Neuronal stem cell (in vitro differentiated cells): Measurements from ENCODE around the gene C6orf132.

Experiments used
- DNase-seq: peaks from one replicate; pipeline ENCODE4 v3.0.0-alpha.2; 2013; ENCODE audit warnings: low spot score
- H2AFZ ChIP-seq: one replicate; pipeline ENCODE4 v1.6.1; 2013; ENCODE audit warnings: mild to moderate bottlenecking, low read length, inconsistent platforms
- H2AK5ac ChIP-seq: 2 replicates; pipeline ENCODE4 v1.6.1; 2013; ENCODE audit warnings: low read depth, mild to moderate bottlenecking, inconsistent platforms, low read length, moderate library complexity, mixed read lengths
- H2BK120ac ChIP-seq: 2 replicates; pipeline ENCODE4 v1.6.1; 2013; ENCODE audit warnings: low read depth, mild to moderate bottlenecking, inconsistent platforms, low read length, moderate library complexity, mixed read lengths
- H2BK12ac ChIP-seq: one replicate; pipeline ENCODE4 v1.6.1; 2013; ENCODE audit warnings: low read length, inconsistent platforms
- H2BK15ac ChIP-seq: 2 replicates; pipeline ENCODE4 v1.6.1; 2013; ENCODE audit warnings: mild to moderate bottlenecking, low read length, inconsistent platforms, mixed read lengths
- H2BK5ac ChIP-seq: one replicate; pipeline ENCODE4 v1.6.1; 2013; ENCODE audit warnings: inconsistent platforms, mild to moderate bottlenecking, low read length, moderate library complexity
- H3K14ac ChIP-seq: one replicate; pipeline ENCODE4 v1.6.1; 2013; ENCODE audit warnings: low read length, inconsistent platforms
- H3K18ac ChIP-seq: 2 replicates; pipeline ENCODE4 v1.6.1; 2013; ENCODE audit warnings: low read length, inconsistent platforms
- H3K23ac ChIP-seq: 2 replicates; pipeline ENCODE4 v1.6.1; 2013; ENCODE audit warnings: low read depth, mild to moderate bottlenecking, mixed read lengths, low read length, inconsistent platforms; ENCODE audit not compliant: poor library complexity
- H3K27ac ChIP-seq: replicated peaks from 3 replicates; pipeline ENCODE4 v1.5.1; 2013; ENCODE audit warnings: low read length, inconsistent platforms
- H3K27me3 ChIP-seq, 3 experiments: 2 replicates each; pipeline ENCODE4 v1.6.1; 2013; ENCODE audit warnings: low read length in 3 of 3, mild to moderate bottlenecking in 2 of 3, inconsistent platforms in 1 of 3, low read depth in 1 of 3, mixed read lengths in 1 of 3, moderate library complexity in 1 of 3; ENCODE audit not compliant: control insufficient read depth in 3 of 3, insufficient read depth in 3 of 3
- H3K36me3 ChIP-seq, 2 donors: replicated peaks in 1 of 2; 2 replicates each; pipeline ENCODE4 v1.6.1; 2013; ENCODE audit warnings: low read length in 2 of 2; ENCODE audit not compliant: control insufficient read depth in 2 of 2, insufficient read depth in 2 of 2
- H3K4ac ChIP-seq: 2 replicates; pipeline ENCODE4 v1.6.1; 2013; ENCODE audit warnings: inconsistent platforms, mild to moderate bottlenecking, low read length, moderate library complexity
- H3K4me1 ChIP-seq, 2 donors: 1 replicate in 1 of 2; 2 replicates in 1 of 2; pipeline ENCODE4 v1.6.1; 2013; ENCODE audit warnings: low read length in 2 of 2, low read depth in 1 of 2; ENCODE audit not compliant: control insufficient read depth in 2 of 2, insufficient read depth in 1 of 2
- H3K4me2 ChIP-seq: one replicate; pipeline ENCODE4 v1.6.1; 2013; ENCODE audit warnings: mild to moderate bottlenecking, low read length, inconsistent platforms; ENCODE audit not compliant: insufficient read depth, poor library complexity, severe bottlenecking
- H3K4me3 ChIP-seq, 2 donors: 2 replicates each; pipeline ENCODE4 v1.5.1; 2013; ENCODE audit warnings: low read length in 2 of 2, mild to moderate bottlenecking in 2 of 2, inconsistent platforms in 1 of 2, moderate library complexity in 1 of 2
- H3K79me1 ChIP-seq: one replicate; pipeline ENCODE4 v1.6.1; 2013; ENCODE audit warnings: low read depth, mild to moderate bottlenecking, inconsistent platforms, low read length, moderate library complexity
- H3K9ac ChIP-seq: one replicate; pipeline ENCODE4 v1.6.1; 2013; ENCODE audit warnings: mild to moderate bottlenecking, low read depth, low read length, inconsistent platforms; ENCODE audit not compliant: poor library complexity
- H3K9me3 ChIP-seq, 2 donors: replicated peaks in 1 of 2; 2 replicates each; pipeline versions ENCODE3 to v1.6.1; 2013; ENCODE audit warnings: low read length in 2 of 2, mild to moderate bottlenecking in 2 of 2, inconsistent platforms in 1 of 2, low read depth in 1 of 2, mixed read lengths in 1 of 2, moderate library complexity in 1 of 2; ENCODE audit not compliant: control insufficient read depth in 2 of 2, insufficient read depth in 1 of 2
- H4K8ac ChIP-seq: one replicate; pipeline ENCODE4 v1.6.1; 2013; ENCODE audit warnings: low read depth, mild to moderate bottlenecking, inconsistent platforms, low read length, moderate library complexity
- H4K91ac ChIP-seq: one replicate; pipeline ENCODE4 v1.6.1; 2013; ENCODE audit warnings: low read length, low read depth, mild to moderate bottlenecking, inconsistent platforms; ENCODE audit not compliant: poor library complexity
- WGBS, 2 donors: extraction: QIAGEN DNeasy Blood & Tissue Kit; methylation state at CpG; one replicate each; pipeline ENCODE4 v1.1.7; 2013; ENCODE audit warnings: missing lambda C conversion rate in 2 of 2, mixed read lengths in 1 of 2; ENCODE audit not compliant: insufficient read length in 2 of 2, insufficient replicate concordance in 1 of 2; ENCODE audit errors: extremely low coverage in 2 of 2; 5-methylcytosine and 5-hydroxymethylcytosine counted together

Gene C6orf132

GRCh38 chr6:42071881-42072583 is 70.4 kb downstream of the C6orf132 start:
- Histone ChIP-seq H2BK120ac (no peak overlapping the region), H3K18ac (no peak overlapping the region), H2AFZ (no peak overlapping the region), H3K23ac (no peak overlapping the region), H3K9me3 (no peaks in the 10 kb centered on the region), H4K8ac (no peak overlapping the region), H2BK15ac (no peak overlapping the region), H3K36me3 (peaks cover 57 to 85% of the 10 kb centered on the region in 2 donors), H3K27me3 (no peaks in the 10 kb centered on the region), H2BK12ac (no peak overlapping the region), H3K4ac (no peak overlapping the region), H3K79me1 (no peaks in the 10 kb centered on the region), H3K14ac (no peak overlapping the region), H2BK5ac (no peak overlapping the region), H4K91ac (no peak overlapping the region), H3K4me3 (no peak overlapping the region), H2AK5ac (no peak overlapping the region), H3K27ac (no peak overlapping the region), H3K4me2 (no peak overlapping the region), H3K4me1 (no peaks in the 10 kb centered on the region), H3K9ac (no peak overlapping the region)
- WGBS, 2 donors, result no CpG with 5 or more reads among the region's 6 CpGs
- DNase-seq, result no peak

- 100% methylated on average over 1 of the region's 5 CpGs; no CpG with 5 or more reads in 1 of the 2 donors for WGBS, 2 donors
- H2BK15ac ChIP-seq, result no peak overlapping the region
- H3K4me3 ChIP-seq, result no peak overlapping the region
- no peak overlapping the region for H2BK5ac ChIP-seq
- H4K8ac ChIP-seq, result no peak overlapping the region
- DNase-seq, result no peak
- no peak overlapping the region for H2BK120ac ChIP-seq
- H3K14ac ChIP-seq, result no peak overlapping the region
- no peak overlapping the region for H3K27ac ChIP-seq
- H3K4me1 ChIP-seq, result no peaks in the 10 kb centered on the region
- no peak overlapping the region for H3K4me2 ChIP-seq
- no peak overlapping the region for H2BK12ac ChIP-seq
- H3K9ac ChIP-seq, result no peak overlapping the region
- H3K4ac ChIP-seq, result no peak overlapping the region
- H3K9me3 ChIP-seq, result no peaks in the 10 kb centered on the region
- no peaks in the 10 kb centered on the region for H3K79me1 ChIP-seq
- H2AK5ac ChIP-seq, result no peak overlapping the region
- H3K36me3 ChIP-seq, result peaks cover 62 to 85% of the 10 kb centered on the region in 2 donors
- H3K27me3 ChIP-seq, result no peaks in the 10 kb centered on the region
- H3K18ac ChIP-seq, result no peak overlapping the region
- H4K91ac ChIP-seq, result no peak overlapping the region
- no peak overlapping the region for H3K23ac ChIP-seq
- H2AFZ ChIP-seq, result no peak overlapping the region
These were observed 73.4 kb downstream of the C6orf132 start for GRCh38 chr6:42068872-42069522.

- Histone ChIP-seq H2BK120ac (no peak overlapping the region), H3K36me3 (peaks cover 61 to 86% of the 10 kb centered on the region in 2 donors), H4K91ac (no peak overlapping the region), H3K4me2 (no peak overlapping the region), H4K8ac (no peak overlapping the region), H3K4me3 (no peak overlapping the region), H2AK5ac (no peak overlapping the region), H3K14ac (no peak overlapping the region), H3K27me3 (no peaks in the 10 kb centered on the region), H2BK15ac (no peak overlapping the region), H2AFZ (no peak overlapping the region), H3K9me3 (no peaks in the 10 kb centered on the region), H3K79me1 (no peaks in the 10 kb centered on the region), H3K4me1 (no peaks in the 10 kb centered on the region), H2BK5ac (no peak overlapping the region), H3K18ac (no peak overlapping the region), H3K27ac (no peak overlapping the region), H3K4ac (no peak overlapping the region), H3K23ac (no peak overlapping the region), H2BK12ac (no peak overlapping the region), H3K9ac (no peak overlapping the region)
- no CpG with 5 or more reads among the region's 7 CpGs for WGBS, 2 donors
- DNase-seq, result no peak
These were observed 74.2 kb downstream of the C6orf132 start for GRCh38 chr6:42068173-42068572.

DNA sequence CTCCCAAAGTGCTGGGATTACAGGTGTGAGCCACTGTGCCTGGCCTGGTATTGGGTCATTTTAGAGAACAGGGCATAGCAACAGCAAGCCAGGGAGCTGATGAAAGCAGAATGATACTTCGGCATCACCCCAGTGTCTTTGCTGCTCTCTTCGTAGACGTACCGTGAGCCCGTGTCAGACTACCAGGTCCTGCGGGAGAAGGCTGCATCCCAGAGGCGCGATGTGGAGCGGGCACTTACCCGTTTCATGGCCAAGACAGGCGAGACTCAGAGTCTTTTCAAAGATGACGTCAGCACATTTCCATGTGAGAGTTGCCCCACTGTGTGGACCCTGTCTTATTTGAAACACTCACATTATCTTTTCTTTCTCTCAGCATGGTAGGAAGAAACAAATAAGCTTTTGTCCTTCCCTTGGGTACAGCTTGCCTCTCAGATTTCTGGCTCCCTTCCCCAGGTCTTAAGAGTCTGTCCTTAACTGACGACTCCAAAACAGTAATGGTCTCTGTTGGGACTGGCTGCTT is 76.2 kb downstream of the C6orf132 start:
- Histone ChIP-seq H4K8ac (no peak overlapping the region), H3K14ac (no peak overlapping the region), H3K23ac (no peak overlapping the region), H4K91ac (no peak overlapping the region), H3K27ac (no peak overlapping the region), H3K9ac (no peak overlapping the region), H3K4me3 (no peak overlapping the region), H2AFZ (no peak overlapping the region), H2BK12ac (no peak overlapping the region), H3K27me3 (no peaks in the 10 kb centered on the region), H3K36me3 (peaks cover 53 to 91% of the 10 kb centered on the region in 2 donors), H3K79me1 (no peaks in the 10 kb centered on the region), H3K18ac (no peak overlapping the region), H3K4me2 (no peak overlapping the region), H3K9me3 (no peaks in the 10 kb centered on the region), H2BK15ac (no peak overlapping the region), H2AK5ac (no peak overlapping the region), H2BK5ac (no peak overlapping the region), H2BK120ac (no peak overlapping the region), H3K4me1 (no peaks in the 10 kb centered on the region), H3K4ac (no peak overlapping the region)
- no CpG with 5 or more reads among the region's 13 CpGs for WGBS, 2 donors
- DNase-seq, result no peak
